ENCODE data around the gene SIDT2.

- no peak for TF ChIP-seq CTCF (IDR thresholded peaks at IDR 0.05)
- TF ChIP-seq REST (IDR thresholded peaks at IDR 0.05; ENCODE audit: insufficient read depth in 1 of 2, low read depth in 2 of 2, low read length in 1 of 2) = no peak
- no peak for TF ChIP-seq POLR2AphosphoS5 (IDR thresholded peaks at IDR 0.05; ENCODE audit: low read depth, low read length)
- TF ChIP-seq TCF7L2 (IDR thresholded peaks at IDR 0.05; ENCODE audit: low read depth, low read length) = no peak
Observed at GRCh38 chr11:117220568-117220967, 42.0 kb downstream of the SIDT2 start.

All from Panc1 (cell line).